SU-DHL-6 (cell line): ENCODE data around the gene RABGEF1.
"Not testable (repeated sequence)": the region's sequence is repeated elsewhere in the genome, so short reads cannot be mapped to it uniquely, and the experiment has no call there.

Experiments used
- H2AFZ ChIP-seq: fragments of 200-600 bp; sonication (generic); 2 replicates; pipeline ENCODE4 v1.6.1; 2014; ENCODE audit warnings: low read depth, mild to moderate bottlenecking, moderate library complexity, mixed read lengths, antibody characterized with exemption, low read length; ENCODE audit not compliant: severe bottlenecking
- H3F3A ChIP-seq: fragments of 200-600 bp; shearing (Covaris generic); 2 replicates; pipeline ENCODE4 v1.6.0; 2016; ENCODE audit warnings: antibody characterized with exemption, mild to moderate bottlenecking; ENCODE audit not compliant: insufficient read depth
- H3K27ac ChIP-seq: fragments of 200-600 bp; sonication (generic); 2 replicates; pipeline ENCODE4 v1.5.1; 2016; ENCODE audit warnings: low read depth, mild to moderate bottlenecking, low read length, moderate library complexity, mixed read lengths
- H3K27me3 ChIP-seq: fragments of 200-600 bp; sonication (generic), shearing (Covaris generic); 2 replicates; pipeline ENCODE4 v1.6.0; 2014; ENCODE audit warnings: mild to moderate bottlenecking, low read length
- H3K36me3 ChIP-seq: fragments of 200-600 bp; sonication (generic); 2 replicates; pipeline ENCODE4 v1.6.1; 2014; ENCODE audit warnings: mild to moderate bottlenecking, low read length, mixed read lengths
- H3K4me2 ChIP-seq: fragments of 300-600, 200-600 bp; shearing (Covaris generic), sonication (generic); 2 replicates; pipeline ENCODE4 v1.6.0; 2014; ENCODE audit warnings: low read length, low read depth, mild to moderate bottlenecking; ENCODE audit not compliant: poor library complexity, severe bottlenecking
- H3K4me3 ChIP-seq: fragments of 200-600 bp; sonication (generic); 2 replicates; pipeline ENCODE4 v1.5.1; 2014; ENCODE audit warnings: antibody characterized with exemption, low read length, mild to moderate bottlenecking, mixed read lengths; ENCODE audit not compliant: insufficient read depth, poor library complexity, severe bottlenecking
- H3K79me2 ChIP-seq: fragments of 200-600 bp; sonication (generic); 2 replicates; pipeline ENCODE4 v1.6.1; 2014; ENCODE audit warnings: mild to moderate bottlenecking, low read length, moderate library complexity; ENCODE audit not compliant: insufficient read depth
- H3K9ac ChIP-seq: fragments of 200-600 bp; sonication (generic); 2 replicates; pipeline ENCODE4 v1.7.0; 2014; ENCODE audit warnings: mild to moderate bottlenecking, low read length
- H3K9me2 ChIP-seq: fragments of 200-600 bp; sonication (generic); replicated peaks from 2 replicates; pipeline ENCODE4 v1.6.1; 2014; ENCODE audit warnings: low read length; ENCODE audit not compliant: insufficient read depth
- H3K9me3 ChIP-seq: fragments of 200-600 bp; sonication (generic); 2 replicates; pipeline ENCODE4 v1.6.1; 2014; ENCODE audit warnings: low read length, mixed read lengths; ENCODE audit not compliant: insufficient read depth
- H4K20me1 ChIP-seq: fragments of 200-600 bp; sonication (generic); 2 replicates; pipeline ENCODE4 v1.6.1; 2014; ENCODE audit warnings: low read depth, mild to moderate bottlenecking, antibody characterized with exemption, low read length, moderate library complexity, mixed read lengths
- CTCF ChIP-seq: fragments of 200-600 bp; sonication (generic); IDR thresholded peaks from one replicate; pipeline ENCODE4 v1.5.1; 2017; ENCODE audit warnings: antibody characterized with exemption, mild to moderate bottlenecking, low read length, moderate library complexity; ENCODE audit not compliant: insufficient read depth, poor library complexity, severe bottlenecking
- EZH2phosphoT487 ChIP-seq: fragments of 200-600 bp; sonication (generic), shearing (Covaris generic); conservative IDR thresholded peaks from 2 replicates; pipeline ENCODE4 v1.6.1; 2018; ENCODE audit warnings: mild to moderate bottlenecking, antibody characterized with exemption, low read length, moderate library complexity, mixed read lengths

The RABGEF1 gene

GRCh38 chr7:66807736-66808135 lies 67.2 kb downstream of the RABGEF1 start:
- Histone ChIP-seq H2AFZ (no peak overlapping the region), H4K20me1 (no peaks in the 10 kb centered on the region), H3F3A (no peaks in the 10 kb centered on the region), H3K27ac (no peak overlapping the region), H3K79me2 (no peaks in the 10 kb centered on the region), H3K9me2 (no peaks in the 10 kb centered on the region), H3K36me3 (peaks cover 27% of the 10 kb centered on the region; the same call in 1 of the 2 replicates), H3K4me3 (no peak overlapping the region), H3K9me3 (no peaks in the 10 kb centered on the region), H3K27me3 (no peaks in the 10 kb centered on the region), H3K4me2 (no peak overlapping the region), H3K9ac (no peak overlapping the region)
- TF ChIP-seq EZH2phosphoT487: no peak
- no peak for TF ChIP-seq CTCF

- Histone ChIP-seq H3K79me2 (no peaks in the 10 kb centered on the region), H3K36me3 (peaks cover 27% of the 10 kb centered on the region; the same call in 1 of the 2 replicates)
- TF ChIP-seq EZH2phosphoT487: no peak
Measured at GRCh38 chr7:66810716-66811115, 70.2 kb downstream of the RABGEF1 start.

GRCh38 chr7:66815186-66815875 lies 74.8 kb downstream of the RABGEF1 start:
- H4K20me1 ChIP-seq, H3F3A ChIP-seq: not testable (repeated sequence)

More at GRCh38 chr7:66810716-66811115, 70.2 kb downstream of the RABGEF1 start:
- Histone ChIP-seq H3K4me3 (no peak overlapping the region), H3K27me3 (no peaks in the 10 kb centered on the region), H3F3A (no peaks in the 10 kb centered on the region), H3K4me2 (no peak overlapping the region), H2AFZ (no peak overlapping the region), H3K9me3 (no peaks in the 10 kb centered on the region), H4K20me1 (no peaks in the 10 kb centered on the region), H3K9ac (no peak overlapping the region), H3K9me2 (no peaks in the 10 kb centered on the region), H3K27ac (no peak overlapping the region)

DNA sequence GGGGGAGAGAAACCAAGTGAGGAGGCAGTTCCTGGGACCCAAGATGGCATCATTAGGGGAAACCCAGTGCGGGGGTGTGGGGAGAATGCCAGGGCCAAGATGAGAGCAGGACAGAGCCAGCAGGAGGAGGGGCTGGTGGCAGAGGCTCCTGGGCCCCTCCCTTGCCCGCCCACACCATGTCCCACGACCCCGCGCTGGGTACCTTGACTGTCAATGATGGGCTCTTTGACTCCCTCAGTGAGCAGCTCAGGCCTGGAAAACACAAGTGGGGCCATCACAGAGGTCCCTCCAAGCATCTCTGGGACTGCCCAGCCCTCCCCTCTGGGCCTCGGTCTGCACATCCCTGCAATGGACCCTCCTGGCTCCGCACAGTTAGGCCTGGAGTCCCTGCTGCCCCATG lies 75.4 kb downstream of the RABGEF1 start:
- Histone ChIP-seq H3K27ac (no peak overlapping the region), H3K9ac (no peak overlapping the region), H3F3A (no peaks in the 10 kb centered on the region), H3K79me2 (no peaks in the 10 kb centered on the region), H4K20me1 (no peaks in the 10 kb centered on the region), H3K27me3 (no peaks in the 10 kb centered on the region), H2AFZ (no peak overlapping the region), H3K9me3 (no peaks in the 10 kb centered on the region), H3K4me3 (no peak overlapping the region), H3K9me2 (no peaks in the 10 kb centered on the region), H3K4me2 (no peak overlapping the region), H3K36me3 (peaks cover 12% of the 10 kb centered on the region; the same call in 1 of the 2 replicates)
- no peak for TF ChIP-seq CTCF
- TF ChIP-seq EZH2phosphoT487: no peak

More at GRCh38 chr7:66815186-66815875, 74.8 kb downstream of the RABGEF1 start:
- H3K79me2 ChIP-seq, H3K27me3 ChIP-seq, H2AFZ ChIP-seq, H3K9me2 ChIP-seq, H3K4me2 ChIP-seq, H3K27ac ChIP-seq, H3K4me3 ChIP-seq, H3K9me3 ChIP-seq, H3K9ac ChIP-seq: not testable (repeated sequence)
- H3K36me3 ChIP-seq: peaks cover 18% of the 10 kb centered on the region; the same call in 1 of the 2 replicates

DNA sequence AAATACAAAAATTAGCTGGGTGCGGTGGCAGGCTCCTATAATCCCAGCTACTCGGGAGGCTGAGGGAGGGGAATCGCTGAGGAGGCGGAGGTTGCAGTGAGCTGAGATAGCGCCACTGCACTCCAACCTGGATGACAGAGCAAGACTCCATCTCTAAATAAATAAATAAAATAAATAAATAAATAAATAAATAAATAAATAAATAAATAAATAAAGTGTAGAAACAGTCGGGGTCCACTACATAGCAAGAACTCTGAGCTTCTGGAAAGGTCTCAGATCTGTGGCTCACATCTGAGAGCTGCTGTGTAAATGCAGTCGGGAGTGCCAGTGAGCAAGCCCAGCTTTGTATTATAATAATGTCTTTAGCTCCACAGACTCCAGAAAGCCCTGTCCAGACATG lies 76.1 kb downstream of the RABGEF1 start:
- H3F3A ChIP-seq, H3K9me3 ChIP-seq, H3K9me2 ChIP-seq, H3K4me2 ChIP-seq, H3K79me2 ChIP-seq, H3K9ac ChIP-seq, H3K27me3 ChIP-seq, H4K20me1 ChIP-seq, H3K27ac ChIP-seq, H3K4me3 ChIP-seq, H2AFZ ChIP-seq, H3K36me3 ChIP-seq: not testable (repeated sequence)

- H3K9me3 ChIP-seq, H3K27me3 ChIP-seq, H4K20me1 ChIP-seq, H3K9ac ChIP-seq, H3K79me2 ChIP-seq, H2AFZ ChIP-seq, H3F3A ChIP-seq, H3K36me3 ChIP-seq, H3K9me2 ChIP-seq, H3K27ac ChIP-seq, H3K4me3 ChIP-seq, H3K4me2 ChIP-seq: not testable (repeated sequence)
Measured at GRCh38 chr7:66817208-66817795, 76.8 kb downstream of the RABGEF1 start.
